GM18499 (cell line): ENCODE data around the gene SERPINA1.
"Not testable (repeated sequence)": the region's sequence is repeated elsewhere in the genome, so short reads cannot be mapped to it uniquely, and the experiment has no call there.

Experiments
- ATAC-seq: cut with Tn5 transposase; IDR thresholded peaks from one replicate; pipeline ENCODE4 v1.9.1; 2021; ENCODE audit warnings: moderate number of reproducible peaks; ENCODE audit not compliant: insufficient read depth, unreplicated experiment

The SERPINA1 gene

GRCh38 chr14:94388384-94389103 is at the start of gene SERPINA1:
Gene SERPINA1 (minus strand): TSS chr14:94388602. CDS start chr14:94383237, 5,365 bp downstream.
- ATAC-seq, result no peak

GRCh38 chr14:94428610-94429009 is 40.2 kb upstream of the SERPINA1 start:
- no peak for ATAC-seq

- no peak for ATAC-seq
These were observed 38.7 kb upstream of the SERPINA1 start for GRCh38 chr14:94427016-94427613.

- ATAC-seq, result no peak
These were observed 38.1 kb upstream of the SERPINA1 start for GRCh38 chr14:94426526-94426925.

GRCh38 chr14:94424371-94424770 is 36.0 kb upstream of the SERPINA1 start:
- no peak for ATAC-seq

- no peak for ATAC-seq
These were observed 35.2 kb upstream of the SERPINA1 start for GRCh38 chr14:94423453-94424056.

- no peak for ATAC-seq
These were observed 32.9 kb upstream of the SERPINA1 start for GRCh38 chr14:94421316-94421715.

- not testable (repeated sequence) for ATAC-seq
These were observed 29.2 kb upstream of the SERPINA1 start for GRCh38 chr14:94417497-94418205.

- no peak for ATAC-seq
These were observed 24.6 kb upstream of the SERPINA1 start for GRCh38 chr14:94412671-94413638.

- no peak for ATAC-seq
These were observed 23.2 kb upstream of the SERPINA1 start for GRCh38 chr14:94411638-94412037.

- not testable (repeated sequence) for ATAC-seq
These were observed 21.0 kb upstream of the SERPINA1 start for GRCh38 chr14:94409430-94409829.

GRCh38 chr14:94408546-94409095 is 20.2 kb upstream of the SERPINA1 start:
- ATAC-seq, result no peak

GRCh38 chr14:94407906-94408305 is 19.5 kb upstream of the SERPINA1 start:
- ATAC-seq, result no peak

GRCh38 chr14:94406910-94407309 is 18.5 kb upstream of the SERPINA1 start:
- ATAC-seq, result no peak

- no peak for ATAC-seq
These were observed 17.1 kb upstream of the SERPINA1 start for GRCh38 chr14:94405486-94405885.

GRCh38 chr14:94404561-94404960 is 16.2 kb upstream of the SERPINA1 start:
- ATAC-seq, result no peak

GRCh38 chr14:94403312-94403932 is 15.0 kb upstream of the SERPINA1 start:
- ATAC-seq, result no peak

- ATAC-seq, result no peak
These were observed 12.7 kb upstream of the SERPINA1 start for GRCh38 chr14:94401083-94401482.

- no peak for ATAC-seq
These were observed 12.0 kb upstream of the SERPINA1 start for GRCh38 chr14:94400422-94400841.
